Prostate gland (tissue), 2 donors: ENCODE measurements around the gene FITM2. TPM values are rescaled to one million over a fixed set of nuclear protein-coding genes. Genes with fewer than 3 reads are reported as not detected.

ENCODE experiments used
- DNase-seq: peaks from one replicate; pipeline ENCODE4 v3.0.0-alpha.2; 2019; ENCODE audit warnings: low spot score
- H3K27ac ChIP-seq, 2 donors: fragments of 200-600 bp; sonication (generic); 2 replicates each; pipeline ENCODE4 v1.5.1; 2017 to 2019
- H3K27me3 ChIP-seq: fragments of 200-600 bp; sonication (generic); replicated peaks from 2 replicates; pipeline ENCODE4 v1.5.1; 2019; ENCODE audit not compliant: insufficient read depth
- H3K36me3 ChIP-seq, 2 donors: fragments of 200-600 bp; sonication (generic); 1 replicate in 1 of 2; 2 replicates in 1 of 2; pipeline versions ENCODE4 v1.5.1 to v1.8.1; 2017 to 2019
- H3K4me1 ChIP-seq: fragments of 200-600 bp; sonication (generic); replicated peaks from 2 replicates; pipeline ENCODE4 v1.5.1; 2019
- H3K4me3 ChIP-seq, 2 donors: fragments of 200-600 bp; sonication (generic); 2 replicates each; pipeline ENCODE4 v1.5.1; 2017 to 2019
- H3K9me3 ChIP-seq: fragments of 200-600 bp; sonication (generic); 2 replicates; pipeline ENCODE4 v1.5.1; 2017
- CTCF ChIP-seq, 4 experiments: fragments of 200-600 bp in 2 of 4; fragments of 450-650 bp in 2 of 4; sonication (generic) in 2 of 4; IDR thresholded peaks; 1 replicate in 3 of 4; 2 replicates in 1 of 4; pipeline ENCODE4 v1.5.1; 2016 to 2019; ENCODE audit warnings: antibody characterized with exemption in 4 of 4, mild to moderate bottlenecking in 2 of 4, moderate library complexity in 2 of 4
- POLR2A ChIP-seq: fragments of 450-650 bp; IDR thresholded peaks from one replicate; pipeline ENCODE4 v1.6.1; 2016; ENCODE audit warnings: antibody characterized with exemption, mild to moderate bottlenecking
- POLR2AphosphoS5 ChIP-seq: sonication (generic); formaldehyde crosslinking; IDR thresholded peaks from one replicate; pipeline ENCODE4 v1.6.1; 2017; ENCODE audit warnings: antibody characterized with exemption
- WGBS: methylation state at CpG from one replicate; pipeline ENCODE4 v1.1.5; 2018; 5-methylcytosine and 5-hydroxymethylcytosine counted together
- intact Hi-C: fragments of 100-400 bp; cut with DNase I; formaldehyde crosslinking; loops from one replicate; pipeline ENCODE4 v1.14.2; 2022
- total RNA-seq, 2 donors: library from RNA; depleted of rRNA; stranded (reverse); fragments of >200 nt; gene quantifications; one replicate each; pipeline ENCODE4 v1.1.0, GENCODE V29; 2016

The FITM2 gene
- total RNA-seq, 2 donors from 2014 or later, result 11.6 to 24.2 TPM

GRCh38 chr20:44343162-44343675, 32.2 kb upstream of the FITM2 start:
- no peak for TF ChIP-seq POLR2A
- no peak for TF ChIP-seq POLR2AphosphoS5
- TF ChIP-seq CTCF (IDR thresholded peaks at IDR 0.05), result no peak
- no peak overlapping the region for H3K27ac ChIP-seq
- intact Hi-C loops, result no loop called here
- H3K36me3 ChIP-seq, result no peaks in the 10 kb centered on the region
- no peak for DNase-seq
- no peaks in the 10 kb centered on the region for H3K27me3 ChIP-seq
- H3K4me1 ChIP-seq, result no peaks in the 10 kb centered on the region
- 80% methylated on average over 12 of the region's 12 CpGs for WGBS
- no peak overlapping the region for H3K4me3 ChIP-seq
- no peaks in the 10 kb centered on the region for H3K9me3 ChIP-seq

- Histone ChIP-seq H3K4me3 (no peak overlapping the region), H3K27ac (no peak overlapping the region), H3K27me3 (no peaks in the 10 kb centered on the region), H3K9me3 (no peaks in the 10 kb centered on the region), H3K4me1 (no peaks in the 10 kb centered on the region), H3K36me3 (no peaks in the 10 kb centered on the region)
- 37% methylated on average over 6 of the region's 6 CpGs for WGBS
- DNase-seq, result no peak
- intact Hi-C loops, result no loop called here
- TF ChIP-seq POLR2AphosphoS5, result no peak
- no peak for TF ChIP-seq POLR2A
- TF ChIP-seq CTCF (IDR thresholded peaks at IDR 0.05), result no peak
These were observed 31.2 kb upstream of the FITM2 start for GRCh38 chr20:44342248-44342647.

GRCh38 chr20:44336725-44337380, 25.9 kb upstream of the FITM2 start, which contains the start of gene R3HDML:
TSS of gene R3HDML (plus strand) at chr20:44337043. CDS start at chr20:44337158, 115 bp downstream.
- Histone ChIP-seq H3K9me3 (no peaks in the 10 kb centered on the region), H3K27ac (no peak within 1 kb of the TSS), H3K4me1 (no peaks in the 10 kb centered on the region), H3K4me3 (no peak within 1 kb of the TSS), H3K36me3 (no peaks in the 10 kb centered on the region), H3K27me3 (no peaks in the 10 kb centered on the region)
- WGBS, result 83% methylated on average over 10 of the region's 16 CpGs
- intact Hi-C loops, result no loop called here
- TF ChIP-seq POLR2AphosphoS5, result no peak
- TF ChIP-seq CTCF (IDR thresholded peaks at IDR 0.05), result no peak
- no peak for TF ChIP-seq POLR2A
- no peak for DNase-seq

- no peaks in the 10 kb centered on the region for H3K9me3 ChIP-seq
- TF ChIP-seq CTCF (IDR thresholded peaks at IDR 0.05), result no peak
- no peak for TF ChIP-seq POLR2AphosphoS5
- no peak for TF ChIP-seq POLR2A
- 34% methylated on average over 15 of the region's 15 CpGs for WGBS
These were observed 25.1 kb upstream of the FITM2 start for GRCh38 chr20:44336086-44336485.

GRCh38 chr20:44335675-44336074, 24.7 kb upstream of the FITM2 start:
- no peaks in the 10 kb centered on the region for H3K9me3 ChIP-seq

More at GRCh38 chr20:44336086-44336485, 25.1 kb upstream of the FITM2 start:
- Histone ChIP-seq H3K27me3 (no peaks in the 10 kb centered on the region), H3K36me3 (no peaks in the 10 kb centered on the region), H3K4me3 (no peak overlapping the region), H3K27ac (no peak overlapping the region), H3K4me1 (no peaks in the 10 kb centered on the region)
- intact Hi-C loops, result no loop called here
- no peak for DNase-seq

More at GRCh38 chr20:44335675-44336074, 24.7 kb upstream of the FITM2 start:
- TF ChIP-seq POLR2A (no peak), POLR2AphosphoS5 (no peak), CTCF (IDR thresholded peaks at IDR 0.05) (no peak)
- 94% methylated on average over 2 of the region's 2 CpGs for WGBS
- intact Hi-C loops, result no loop called here
- no peak for DNase-seq
- H3K27me3 ChIP-seq, result no peaks in the 10 kb centered on the region
- H3K36me3 ChIP-seq, result no peaks in the 10 kb centered on the region
- H3K4me3 ChIP-seq, result no peak overlapping the region
- no peak overlapping the region for H3K27ac ChIP-seq
- H3K4me1 ChIP-seq, result no peaks in the 10 kb centered on the region
